Liver (tissue), 9 donors: Measurements from ENCODE around the gene ETFA. TPM values are rescaled to one million over a fixed set of nuclear protein-coding genes. Genes with fewer than 3 reads are reported as not detected.

ENCODE experiments used
- DNase-seq: peaks from one replicate; pipeline ENCODE4 v3.0.0-alpha.2; 2017; ENCODE audit warnings: low spot score
- H3K27ac ChIP-seq, 2 donors: one replicate each; pipeline ENCODE4 v1.7.0; 2013; ENCODE audit warnings: inconsistent platforms in 2 of 2, low read length in 2 of 2, control low read depth in 1 of 2, low read depth in 1 of 2, mild to moderate bottlenecking in 1 of 2
- H3K27me3 ChIP-seq, 4 donors: one replicate each; pipeline versions ENCODE4 v1.6.1 to v1.7.0; 2013; ENCODE audit warnings: low read length in 3 of 4, inconsistent platforms in 1 of 4, mild to moderate bottlenecking in 1 of 4, moderate library complexity in 1 of 4; ENCODE audit not compliant: control insufficient read depth in 4 of 4, insufficient read depth in 4 of 4
- H3K36me3 ChIP-seq, 4 donors: one replicate each; pipeline versions ENCODE4 v1.6.1 to v1.7.0; 2013; ENCODE audit warnings: low read length in 3 of 4, mild to moderate bottlenecking in 3 of 4, low read depth in 1 of 4, moderate library complexity in 1 of 4; ENCODE audit not compliant: control insufficient read depth in 4 of 4, insufficient read depth in 3 of 4
- H3K4me1 ChIP-seq, 4 donors: one replicate each; pipeline versions ENCODE4 v1.6.1 to v1.7.0; 2013; ENCODE audit warnings: low read length in 3 of 4, mild to moderate bottlenecking in 3 of 4, moderate library complexity in 1 of 4; ENCODE audit not compliant: control insufficient read depth in 4 of 4, insufficient read depth in 4 of 4
- H3K4me3 ChIP-seq, 3 donors: one replicate each; pipeline versions ENCODE4 v1.6.1 to v1.7.0; 2013; ENCODE audit warnings: low read length in 3 of 3, control low read depth in 1 of 3, low read depth in 1 of 3, mild to moderate bottlenecking in 1 of 3
- H3K9ac ChIP-seq, 2 donors: one replicate each; pipeline ENCODE4 v1.7.0; 2013; ENCODE audit warnings: low read length in 2 of 2, mild to moderate bottlenecking in 2 of 2, moderate library complexity in 2 of 2, control low read depth in 1 of 2, low read depth in 1 of 2
- H3K9me3 ChIP-seq, 4 donors: one replicate each; pipeline versions ENCODE4 v1.6.1 to v1.7.0; 2013; ENCODE audit warnings: low read length in 3 of 4; ENCODE audit not compliant: control insufficient read depth in 4 of 4
- EGR1 ChIP-seq, 2 donors: IDR thresholded peaks; 2 replicates each; pipeline ENCODE4 v1.6.1; 2016 to 2018; ENCODE audit warnings: antibody characterized with exemption in 2 of 2, low read depth in 2 of 2
- FOXA1 ChIP-seq: IDR thresholded peaks from 2 replicates; pipeline ENCODE4 v1.6.1; 2016; ENCODE audit warnings: antibody characterized with exemption
- FOXA2 ChIP-seq: IDR thresholded peaks from 2 replicates; pipeline ENCODE4 v1.6.1; 2016; ENCODE audit warnings: antibody characterized with exemption
- GABPA ChIP-seq, 2 donors: IDR thresholded peaks in 1 of 2; conservative IDR thresholded peaks in 1 of 2; 2 replicates each; pipeline ENCODE4 v1.6.1; 2016; ENCODE audit warnings: antibody characterized with exemption in 2 of 2, mild to moderate bottlenecking in 1 of 2, moderate library complexity in 1 of 2
- HNF4A ChIP-seq, 2 donors: conservative IDR thresholded peaks; 2 replicates each; pipeline ENCODE4 v1.6.1; 2016; ENCODE audit warnings: antibody characterized with exemption in 2 of 2, mild to moderate bottlenecking in 2 of 2
- HNF4G ChIP-seq: IDR thresholded peaks from 2 replicates; pipeline ENCODE4 v1.6.1; 2016; ENCODE audit warnings: antibody characterized with exemption
- JUND ChIP-seq, 2 donors: IDR thresholded peaks; 2 replicates each; pipeline ENCODE4 v1.6.1; 2016; ENCODE audit warnings: antibody characterized with exemption in 2 of 2
- NR2F2 ChIP-seq: IDR thresholded peaks from 2 replicates; pipeline ENCODE4 v1.6.1; 2016; ENCODE audit warnings: antibody characterized with exemption
- RXRA ChIP-seq, 2 donors: IDR thresholded peaks; 2 replicates each; pipeline ENCODE4 v1.6.1; 2017 to 2018; ENCODE audit warnings: antibody characterized with exemption in 2 of 2, mild to moderate bottlenecking in 1 of 2
- SP1 ChIP-seq: IDR thresholded peaks from 2 replicates; pipeline ENCODE4 v1.6.1; 2018; ENCODE audit warnings: antibody characterized with exemption, mild to moderate bottlenecking
- TAF1 ChIP-seq: conservative IDR thresholded peaks from 2 replicates; pipeline ENCODE4 v1.6.1; 2016; ENCODE audit warnings: antibody characterized with exemption, mild to moderate bottlenecking
- YY1 ChIP-seq: IDR thresholded peaks from 2 replicates; pipeline ENCODE4 v1.6.1; 2016; ENCODE audit warnings: antibody characterized with exemption, mild to moderate bottlenecking
- WGBS: extraction: QIAGEN DNeasy Blood & Tissue Kit; methylation state at CpG from one replicate; pipeline ENCODE4 v1.1.7; 2013; 5-methylcytosine and 5-hydroxymethylcytosine counted together
- polyA plus RNA-seq, 2 donors: library from polyadenylated mRNA; stranded (reverse) in 1 of 2; unstranded in 1 of 2; fragments of 200-250 nt in 1 of 2; fragments of >200 nt in 1 of 2; fragmentation: Nextera tagmentation in 1 of 2; extraction: Ambion mirVana in 1 of 2; gene quantifications; one replicate each; pipeline versions ENCODE4 v1.2.1 to v1.2.3, GENCODE V29; 2013 to 2015
- total RNA-seq, 2 donors: library from RNA; depleted of rRNA; stranded (reverse); fragments of >200 nt; gene quantifications; one replicate each; pipeline ENCODE4 v1.2.3, GENCODE V29; 2014
- TF ChIP-seq, protein P1 (sequence below): IDR thresholded peaks from 2 replicates; pipeline ENCODE4 v1.6.1; 2016; ENCODE audit warnings: antibody characterized with exemption, mild to moderate bottlenecking
- TF ChIP-seq, protein P2 (sequence below): IDR thresholded peaks from 2 replicates; pipeline ENCODE4 v1.6.1; 2016; ENCODE audit warnings: antibody characterized with exemption
- donor health status: healthy.
- donor health status: healthy.
- donor health status: healthy.
- donor health status: healthy.
- donor health status: healthy.

ETFA gene
- total and polyA plus RNA-seq, 4 donors: 92.6 to 342 (median 289) TPM

- peaks cover 0 to 40% (median 8%) of the 10 kb centered on the region in 4 donors for H3K36me3 ChIP-seq
- H3K4me1 ChIP-seq: no peaks in the 10 kb centered on the region
- no peak overlapping the region for H3K4me3 ChIP-seq
- no peaks in the 10 kb centered on the region for H3K27me3 ChIP-seq
- 22% methylated on average over 4 of the region's 4 CpGs for WGBS
- H3K27ac ChIP-seq: no peak overlapping the region
- H3K9me3 ChIP-seq: no peaks in the 10 kb centered on the region
- TF ChIP-seq FOXA2 (no peak), RXRA (IDR thresholded peaks at IDR 0.05) (no peak), HNF4G (no peak), JUND (IDR thresholded peaks at IDR 0.05) (no peak), GABPA (IDR thresholded peaks at IDR 0.05 in 1 of 2, conservative IDR thresholded peaks at IDR 0.05 in 1 of 2) (no peak), FOXA1 (no peak), YY1 (no peak), TAF1 (no peak), NR2F2 (no peak), EGR1 (IDR thresholded peaks at IDR 0.05; ENCODE audit: low read depth in 2 of 2) (no peak), SP1 (no peak), HNF4A (conservative IDR thresholded peaks at IDR 0.05) (no peak)
- TF ChIP-seq, protein P1, sequence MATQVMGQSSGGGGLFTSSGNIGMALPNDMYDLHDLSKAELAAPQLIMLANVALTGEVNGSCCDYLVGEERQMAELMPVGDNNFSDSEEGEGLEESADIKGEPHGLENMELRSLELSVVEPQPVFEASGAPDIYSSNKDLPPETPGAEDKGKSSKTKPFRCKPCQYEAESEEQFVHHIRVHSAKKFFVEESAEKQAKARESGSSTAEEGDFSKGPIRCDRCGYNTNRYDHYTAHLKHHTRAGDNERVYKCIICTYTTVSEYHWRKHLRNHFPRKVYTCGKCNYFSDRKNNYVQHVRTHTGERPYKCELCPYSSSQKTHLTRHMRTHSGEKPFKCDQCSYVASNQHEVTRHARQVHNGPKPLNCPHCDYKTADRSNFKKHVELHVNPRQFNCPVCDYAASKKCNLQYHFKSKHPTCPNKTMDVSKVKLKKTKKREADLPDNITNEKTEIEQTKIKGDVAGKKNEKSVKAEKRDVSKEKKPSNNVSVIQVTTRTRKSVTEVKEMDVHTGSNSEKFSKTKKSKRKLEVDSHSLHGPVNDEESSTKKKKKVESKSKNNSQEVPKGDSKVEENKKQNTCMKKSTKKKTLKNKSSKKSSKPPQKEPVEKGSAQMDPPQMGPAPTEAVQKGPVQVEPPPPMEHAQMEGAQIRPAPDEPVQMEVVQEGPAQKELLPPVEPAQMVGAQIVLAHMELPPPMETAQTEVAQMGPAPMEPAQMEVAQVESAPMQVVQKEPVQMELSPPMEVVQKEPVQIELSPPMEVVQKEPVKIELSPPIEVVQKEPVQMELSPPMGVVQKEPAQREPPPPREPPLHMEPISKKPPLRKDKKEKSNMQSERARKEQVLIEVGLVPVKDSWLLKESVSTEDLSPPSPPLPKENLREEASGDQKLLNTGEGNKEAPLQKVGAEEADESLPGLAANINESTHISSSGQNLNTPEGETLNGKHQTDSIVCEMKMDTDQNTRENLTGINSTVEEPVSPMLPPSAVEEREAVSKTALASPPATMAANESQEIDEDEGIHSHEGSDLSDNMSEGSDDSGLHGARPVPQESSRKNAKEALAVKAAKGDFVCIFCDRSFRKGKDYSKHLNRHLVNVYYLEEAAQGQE: no peak
- TF ChIP-seq, protein P2, sequence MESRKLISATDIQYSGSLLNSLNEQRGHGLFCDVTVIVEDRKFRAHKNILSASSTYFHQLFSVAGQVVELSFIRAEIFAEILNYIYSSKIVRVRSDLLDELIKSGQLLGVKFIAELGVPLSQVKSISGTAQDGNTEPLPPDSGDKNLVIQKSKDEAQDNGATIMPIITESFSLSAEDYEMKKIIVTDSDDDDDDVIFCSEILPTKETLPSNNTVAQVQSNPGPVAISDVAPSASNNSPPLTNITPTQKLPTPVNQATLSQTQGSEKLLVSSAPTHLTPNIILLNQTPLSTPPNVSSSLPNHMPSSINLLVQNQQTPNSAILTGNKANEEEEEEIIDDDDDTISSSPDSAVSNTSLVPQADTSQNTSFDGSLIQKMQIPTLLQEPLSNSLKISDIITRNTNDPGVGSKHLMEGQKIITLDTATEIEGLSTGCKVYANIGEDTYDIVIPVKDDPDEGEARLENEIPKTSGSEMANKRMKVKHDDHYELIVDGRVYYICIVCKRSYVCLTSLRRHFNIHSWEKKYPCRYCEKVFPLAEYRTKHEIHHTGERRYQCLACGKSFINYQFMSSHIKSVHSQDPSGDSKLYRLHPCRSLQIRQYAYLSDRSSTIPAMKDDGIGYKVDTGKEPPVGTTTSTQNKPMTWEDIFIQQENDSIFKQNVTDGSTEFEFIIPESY: no peak
- H3K9ac ChIP-seq: no peak overlapping the region
- DNase-seq: peak; percentile 55
These were observed 104.8 kb downstream of the ETFA start for GRCh38 chr15:76206325-76206976.

DNA sequence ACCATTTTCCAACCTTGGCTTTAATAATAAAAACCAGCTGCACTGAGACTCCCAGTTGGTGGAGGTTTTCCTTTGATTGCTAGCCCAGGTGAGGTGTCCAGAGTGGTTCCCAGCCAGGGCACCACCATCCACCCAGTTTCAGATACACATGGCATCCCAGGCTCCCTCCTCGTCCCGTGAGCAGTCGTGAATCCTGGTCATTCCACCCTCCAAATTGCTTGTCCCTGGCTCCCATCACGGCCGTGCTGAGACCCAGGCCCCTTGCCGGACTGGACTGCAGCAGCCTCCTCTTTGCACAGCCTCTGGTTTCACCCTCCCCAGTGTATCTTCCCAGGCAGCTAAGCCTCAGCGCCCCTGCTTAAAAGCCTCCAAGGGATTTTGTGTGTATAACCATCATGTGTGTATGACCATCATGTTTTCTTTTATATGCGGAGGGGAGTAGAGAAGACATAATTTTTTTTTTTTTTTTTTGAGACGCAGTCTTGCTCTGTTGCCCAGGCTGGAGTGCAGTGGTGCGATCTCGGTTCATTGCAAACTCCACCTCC, 106.3 kb downstream of the ETFA start:
- H3K27me3 ChIP-seq: no peaks in the 10 kb centered on the region
- no peak overlapping the region for H3K9ac ChIP-seq
- no peak overlapping the region for H3K27ac ChIP-seq
- H3K4me1 ChIP-seq: peaks cover 0 to 3% (median 0%) of the 10 kb centered on the region in 4 donors
- peaks cover 0 to 30% (median 2%) of the 10 kb centered on the region in 4 donors for H3K36me3 ChIP-seq
- H3K4me3 ChIP-seq: no peak overlapping the region
- TF ChIP-seq GABPA (IDR thresholded peaks at IDR 0.05 in 1 of 2, conservative IDR thresholded peaks at IDR 0.05 in 1 of 2) (no peak), NR2F2 (no peak), RXRA (IDR thresholded peaks at IDR 0.05) (no peak), TAF1 (no peak), FOXA1 (no peak)
- TF ChIP-seq, protein P2: no peak
- TF ChIP-seq, protein P1: no peak
- H3K9me3 ChIP-seq: no peaks in the 10 kb centered on the region
- 97% methylated on average over 11 of the region's 11 CpGs for WGBS
- DNase-seq: no peak
